Stimulated activated naive B cell treated with anti-CD40 and anti-IgM and Interleukin-4, amounts not matched to agents 10 μg/mL and 1 μg/mL and 100 μg/mL, for 72 hours (primary cell): ENCODE results near the gene ESYT2.

Source experiments
- ATAC-seq, 2 donors: fragments of 150-1000 bp; cut with Tn5 transposase; replicated peaks; 2 replicates each; pipeline ENCODE4 v1.10.0; 2021; ENCODE audit warnings: moderate library complexity in 1 of 2
- DNase-seq: peaks from one replicate; pipeline ENCODE4 v3.0.0; 2021
- H3K27ac Mint-ChIP-seq: one replicate; pipeline ENCODE4 v1.8.0; 2022; ENCODE audit warnings: mild to moderate bottlenecking, mixed read lengths
- H3K27me3 Mint-ChIP-seq, 2 donors: one replicate each; pipeline ENCODE4 v1.8.0; 2022; ENCODE audit warnings: mixed read lengths in 2 of 2
- H3K36me3 Mint-ChIP-seq, 2 donors: one replicate each; pipeline ENCODE4 v1.8.0; 2022; ENCODE audit warnings: mixed read lengths in 2 of 2, mild to moderate bottlenecking in 1 of 2
- H3K4me1 Mint-ChIP-seq, 2 donors: one replicate each; pipeline ENCODE4 v1.8.0; 2022; ENCODE audit warnings: mixed read lengths in 2 of 2, mild to moderate bottlenecking in 1 of 2
- H3K4me3 Mint-ChIP-seq, 2 donors: one replicate each; pipeline ENCODE4 v1.8.0; 2022; ENCODE audit warnings: mild to moderate bottlenecking in 2 of 2, mixed read lengths in 2 of 2, moderate library complexity in 1 of 2
- H3K9me3 Mint-ChIP-seq, 2 donors: one replicate each; pipeline ENCODE4 v1.8.0; 2022; ENCODE audit warnings: mixed read lengths in 2 of 2, mild to moderate bottlenecking in 1 of 2

The ESYT2 gene

GRCh38 chr7:158821171-158822031, 7.9 kb downstream of the ESYT2 start:
- DNase-seq (no peak), ATAC-seq (no peak)
- no peaks in the 10 kb centered on the region for H3K27me3 Mint-ChIP-seq
- peaks cover 22 to 27% of the 10 kb centered on the region in 2 donors for H3K4me1 Mint-ChIP-seq
- H3K27ac Mint-ChIP-seq, result no peak overlapping the region
- no peak overlapping the region for H3K4me3 Mint-ChIP-seq
- H3K36me3 Mint-ChIP-seq, result no peaks in the 10 kb centered on the region
- no peaks in the 10 kb centered on the region for H3K9me3 Mint-ChIP-seq

- ATAC-seq, result no peak
- H3K27ac Mint-ChIP-seq, result no peak overlapping the region
- no peak overlapping the region for H3K4me3 Mint-ChIP-seq
- H3K27me3 Mint-ChIP-seq, result no peaks in the 10 kb centered on the region
- DNase-seq, result no peak
- H3K9me3 Mint-ChIP-seq, result no peaks in the 10 kb centered on the region
- H3K4me1 Mint-ChIP-seq, result peaks cover 22 to 34% of the 10 kb centered on the region in 2 donors
- H3K36me3 Mint-ChIP-seq, result no peaks in the 10 kb centered on the region
Observed at GRCh38 chr7:158820656-158821055, 8.7 kb downstream of the ESYT2 start.

GRCh38 chr7:158819571-158820203, 9.6 kb downstream of the ESYT2 start:
- Mint-ChIP-seq H3K9me3 (no peaks in the 10 kb centered on the region), H3K27ac (no peak overlapping the region), H3K4me3 (no peak overlapping the region), H3K27me3 (no peaks in the 10 kb centered on the region), H3K4me1 (peaks cover 29 to 44% of the 10 kb centered on the region in 2 donors), H3K36me3 (peaks cover 3 to 8% of the 10 kb centered on the region in 2 donors)
- ATAC-seq (no peak), DNase-seq (no peak)

GRCh38 chr7:158818325-158819213, 10.7 kb downstream of the ESYT2 start:
- DNase-seq (peak; percentile 45), ATAC-seq (peak; percentile 92 to 93)
- Mint-ChIP-seq H3K9me3 (no peaks in the 10 kb centered on the region), H3K27me3 (no peaks in the 10 kb centered on the region), H3K27ac (peak overlapping the region; percentile 94), H3K36me3 (peaks cover 8 to 13% of the 10 kb centered on the region in 2 donors), H3K4me1 (peaks cover 28 to 55% of the 10 kb centered on the region in 2 donors), H3K4me3 (peak overlapping the region; percentile 59 to 80)

GRCh38 chr7:158816995-158817394, 12.3 kb downstream of the ESYT2 start:
- peak overlapping the region; percentile 63 for H3K27ac Mint-ChIP-seq
- H3K27me3 Mint-ChIP-seq, result no peaks in the 10 kb centered on the region
- H3K4me1 Mint-ChIP-seq, result peaks cover 36 to 70% of the 10 kb centered on the region in 2 donors
- H3K9me3 Mint-ChIP-seq, result no peaks in the 10 kb centered on the region
- ATAC-seq (no peak), DNase-seq (no peak)
- no peak overlapping the region for H3K4me3 Mint-ChIP-seq
- peaks cover 8 to 16% of the 10 kb centered on the region in 2 donors for H3K36me3 Mint-ChIP-seq

- Mint-ChIP-seq H3K4me1 (peaks cover 36 to 70% of the 10 kb centered on the region in 2 donors), H3K27me3 (no peaks in the 10 kb centered on the region), H3K9me3 (no peaks in the 10 kb centered on the region), H3K27ac (no peak overlapping the region), H3K36me3 (peaks cover 8 to 17% of the 10 kb centered on the region in 2 donors), H3K4me3 (no peak overlapping the region)
- no peak for DNase-seq
- no peak for ATAC-seq
Observed at GRCh38 chr7:158816271-158816670, 13.0 kb downstream of the ESYT2 start.

- peaks cover 38 to 69% of the 10 kb centered on the region in 2 donors for H3K4me1 Mint-ChIP-seq
- H3K27me3 Mint-ChIP-seq, result no peaks in the 10 kb centered on the region
- H3K36me3 Mint-ChIP-seq, result peaks cover 8 to 17% of the 10 kb centered on the region in 2 donors
- no peaks in the 10 kb centered on the region for H3K9me3 Mint-ChIP-seq
- H3K27ac Mint-ChIP-seq, result no peak overlapping the region
- DNase-seq, result no peak
- H3K4me3 Mint-ChIP-seq, result no peak overlapping the region
- ATAC-seq, result no peak
Observed at GRCh38 chr7:158815800-158816128, 13.5 kb downstream of the ESYT2 start.

GRCh38 chr7:158815083-158815799, 14.1 kb downstream of the ESYT2 start:
- Mint-ChIP-seq H3K4me3 (no peak overlapping the region), H3K36me3 (peaks cover 8 to 22% of the 10 kb centered on the region in 2 donors)
- no peak for DNase-seq

GRCh38 chr7:158814637-158815036, 14.7 kb downstream of the ESYT2 start:
- Mint-ChIP-seq H3K27me3 (no peaks in the 10 kb centered on the region), H3K4me1 (peaks cover 40 to 80% of the 10 kb centered on the region in 2 donors), H3K27ac (no peak overlapping the region), H3K9me3 (no peaks in the 10 kb centered on the region), H3K36me3 (peaks cover 14 to 28% of the 10 kb centered on the region in 2 donors), H3K4me3 (peak overlapping the region in 1 of 2 donors; percentile 57)
- no peak for DNase-seq
- peak; percentile 45 to 57 for ATAC-seq

More at GRCh38 chr7:158815083-158815799, 14.1 kb downstream of the ESYT2 start:
- H3K27ac Mint-ChIP-seq, result no peak overlapping the region
- no peak for ATAC-seq
- no peaks in the 10 kb centered on the region for H3K27me3 Mint-ChIP-seq
- H3K4me1 Mint-ChIP-seq, result peaks cover 40 to 74% of the 10 kb centered on the region in 2 donors
- H3K9me3 Mint-ChIP-seq, result no peaks in the 10 kb centered on the region

GRCh38 chr7:158812684-158813083, 16.6 kb downstream of the ESYT2 start:
- Mint-ChIP-seq H3K9me3 (no peaks in the 10 kb centered on the region), H3K4me1 (peaks cover 29 to 71% of the 10 kb centered on the region in 2 donors), H3K27me3 (no peaks in the 10 kb centered on the region), H3K4me3 (no peak overlapping the region), H3K27ac (no peak overlapping the region), H3K36me3 (peaks cover 23 to 35% of the 10 kb centered on the region in 2 donors)
- DNase-seq, result no peak
- no peak for ATAC-seq

- DNase-seq (no peak), ATAC-seq (no peak)
- peaks cover 27 to 71% of the 10 kb centered on the region in 2 donors for H3K4me1 Mint-ChIP-seq
- no peak overlapping the region for H3K27ac Mint-ChIP-seq
- no peaks in the 10 kb centered on the region for H3K27me3 Mint-ChIP-seq
- no peaks in the 10 kb centered on the region for H3K9me3 Mint-ChIP-seq
- H3K36me3 Mint-ChIP-seq, result peaks cover 24 to 35% of the 10 kb centered on the region in 2 donors
- H3K4me3 Mint-ChIP-seq, result no peak overlapping the region
Observed at GRCh38 chr7:158811894-158812293, 17.4 kb downstream of the ESYT2 start.

- Mint-ChIP-seq H3K9me3 (no peaks in the 10 kb centered on the region), H3K36me3 (peaks cover 24 to 35% of the 10 kb centered on the region in 2 donors), H3K4me1 (peaks cover 27 to 71% of the 10 kb centered on the region in 2 donors), H3K4me3 (no peak overlapping the region), H3K27me3 (no peaks in the 10 kb centered on the region), H3K27ac (peak overlapping the region; percentile 0)
- ATAC-seq, result no peak
- no peak for DNase-seq
Observed at GRCh38 chr7:158811461-158811860, 17.8 kb downstream of the ESYT2 start.

GRCh38 chr7:158810846-158811245, 18.5 kb downstream of the ESYT2 start:
- ATAC-seq (no peak), DNase-seq (no peak)
- H3K36me3 Mint-ChIP-seq, result peaks cover 26 to 39% of the 10 kb centered on the region in 2 donors
- H3K4me3 Mint-ChIP-seq, result no peak overlapping the region
- H3K27ac Mint-ChIP-seq, result no peak overlapping the region
- H3K27me3 Mint-ChIP-seq, result no peaks in the 10 kb centered on the region
- H3K4me1 Mint-ChIP-seq, result peaks cover 27 to 65% of the 10 kb centered on the region in 2 donors
- H3K9me3 Mint-ChIP-seq, result peaks cover 0 to 2% of the 10 kb centered on the region in 2 donors
